Loucy (cell line): ENCODE measurements around the gene KRT2.

ENCODE experiments used
- H2AFZ ChIP-seq: fragments of 200-600 bp; sonication (generic); 2 replicates; pipeline ENCODE4 v1.6.0; 2016; ENCODE audit warnings: antibody characterized with exemption, mild to moderate bottlenecking, low read length, moderate library complexity
- H3F3A ChIP-seq: fragments of 200-600 bp; 2 replicates; pipeline ENCODE4 v1.6.0; 2016; ENCODE audit warnings: antibody characterized with exemption, low read depth, mild to moderate bottlenecking
- H3K27me3 ChIP-seq: fragments of 200-600 bp; sonication (generic); 2 replicates; pipeline ENCODE4 v1.6.1; 2014; ENCODE audit warnings: low read length, mild to moderate bottlenecking; ENCODE audit not compliant: insufficient read depth, poor library complexity, severe bottlenecking
- H3K36me3 ChIP-seq: fragments of 200-600 bp; sonication (generic); 2 replicates; pipeline ENCODE4 v1.6.1; 2016; ENCODE audit warnings: low read length; ENCODE audit not compliant: insufficient read depth
- H3K4me1 ChIP-seq: fragments of 200-600 bp; sonication (generic); 2 replicates; pipeline ENCODE4 v1.5.1; 2014; ENCODE audit warnings: low read length, mild to moderate bottlenecking; ENCODE audit not compliant: insufficient read depth, poor library complexity, severe bottlenecking
- H3K4me2 ChIP-seq: fragments of 200-600 bp; sonication (generic); 2 replicates; pipeline ENCODE4 v1.6.0; 2014; ENCODE audit warnings: antibody characterized with exemption, low read length, low read depth, mild to moderate bottlenecking; ENCODE audit not compliant: poor library complexity, severe bottlenecking
- H3K4me3 ChIP-seq: fragments of 200-600 bp; sonication (generic); 2 replicates; pipeline ENCODE4 v1.5.1; 2014; ENCODE audit warnings: low read length, mild to moderate bottlenecking, mixed read lengths; ENCODE audit not compliant: poor library complexity, severe bottlenecking
- H3K79me2 ChIP-seq: fragments of 200-600 bp; sonication (generic); 2 replicates; pipeline ENCODE4 v1.6.1; 2014; ENCODE audit warnings: low read length; ENCODE audit not compliant: insufficient read depth
- H3K9ac ChIP-seq: fragments of 200-600 bp; sonication (generic); 2 replicates; pipeline ENCODE4 v1.6.0; 2014; ENCODE audit warnings: mild to moderate bottlenecking, low read depth, low read length, moderate library complexity; ENCODE audit not compliant: poor library complexity, severe bottlenecking
- H3K9me2 ChIP-seq: fragments of 200-600 bp; sonication (generic); replicated peaks from 2 replicates; pipeline ENCODE4 v1.6.1; 2016; ENCODE audit warnings: low read depth, low read length, mixed read lengths
- H3K9me3 ChIP-seq: fragments of 200-600 bp; sonication (generic); 2 replicates; pipeline ENCODE4 v1.6.1; 2014; ENCODE audit warnings: mild to moderate bottlenecking, antibody characterized with exemption, low read length, low read depth; ENCODE audit not compliant: insufficient read depth
- H4K20me1 ChIP-seq: fragments of 200-600 bp; sonication (generic); 2 replicates; pipeline ENCODE4 v1.6.0; 2014; ENCODE audit warnings: antibody characterized with exemption, low read length, mild to moderate bottlenecking; ENCODE audit not compliant: insufficient read depth, poor library complexity, severe bottlenecking
- EZH2phosphoT487 ChIP-seq: fragments of 200-600 bp; IDR thresholded peaks from 2 replicates; pipeline ENCODE4 v1.6.1; 2018; ENCODE audit warnings: antibody characterized with exemption, mild to moderate bottlenecking, moderate library complexity, borderline replicate concordance
- TF ChIP-seq, protein P1 (sequence below): fragments of 200-600 bp; sonication (generic); conservative IDR thresholded peaks from 2 replicates; pipeline ENCODE4 v1.5.1; 2014; ENCODE audit warnings: mild to moderate bottlenecking, antibody characterized with exemption, low read length

KRT2 gene

DNA sequence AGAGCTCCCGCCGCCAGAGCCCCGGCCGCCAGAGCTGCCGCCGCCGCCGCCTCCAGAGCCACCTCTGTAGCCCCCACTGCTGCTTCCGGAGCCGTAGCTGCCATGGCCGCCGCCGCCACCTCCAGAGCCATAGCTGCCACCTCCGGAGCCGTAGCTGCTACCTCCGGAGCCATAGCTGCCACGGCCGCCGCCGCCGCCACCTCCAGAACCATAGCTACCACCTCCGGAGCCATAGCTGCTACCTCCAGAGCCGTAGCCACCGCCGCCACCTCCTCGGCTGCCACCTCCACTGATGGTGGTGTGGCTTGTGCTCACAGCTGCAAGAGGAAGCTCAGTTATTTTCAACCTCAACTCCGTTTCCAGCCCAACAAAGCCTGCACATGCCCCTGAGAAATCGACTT, 23.3 kb upstream of the KRT2 start:
- Histone ChIP-seq H3K9me2 (no peaks in the 10 kb centered on the region), H3K79me2 (no peaks in the 10 kb centered on the region), H3K36me3 (no peaks in the 10 kb centered on the region), H4K20me1 (no peaks in the 10 kb centered on the region), H3K9ac (no peak overlapping the region), H3K27me3 (no peaks in the 10 kb centered on the region), H3F3A (no peaks in the 10 kb centered on the region), H2AFZ (no peak overlapping the region), H3K4me1 (peaks cover 26% of the 10 kb centered on the region), H3K4me3 (no peak overlapping the region), H3K9me3 (no peaks in the 10 kb centered on the region), H3K4me2 (no peak overlapping the region)
- no peak for TF ChIP-seq EZH2phosphoT487
- TF ChIP-seq, protein P1, sequence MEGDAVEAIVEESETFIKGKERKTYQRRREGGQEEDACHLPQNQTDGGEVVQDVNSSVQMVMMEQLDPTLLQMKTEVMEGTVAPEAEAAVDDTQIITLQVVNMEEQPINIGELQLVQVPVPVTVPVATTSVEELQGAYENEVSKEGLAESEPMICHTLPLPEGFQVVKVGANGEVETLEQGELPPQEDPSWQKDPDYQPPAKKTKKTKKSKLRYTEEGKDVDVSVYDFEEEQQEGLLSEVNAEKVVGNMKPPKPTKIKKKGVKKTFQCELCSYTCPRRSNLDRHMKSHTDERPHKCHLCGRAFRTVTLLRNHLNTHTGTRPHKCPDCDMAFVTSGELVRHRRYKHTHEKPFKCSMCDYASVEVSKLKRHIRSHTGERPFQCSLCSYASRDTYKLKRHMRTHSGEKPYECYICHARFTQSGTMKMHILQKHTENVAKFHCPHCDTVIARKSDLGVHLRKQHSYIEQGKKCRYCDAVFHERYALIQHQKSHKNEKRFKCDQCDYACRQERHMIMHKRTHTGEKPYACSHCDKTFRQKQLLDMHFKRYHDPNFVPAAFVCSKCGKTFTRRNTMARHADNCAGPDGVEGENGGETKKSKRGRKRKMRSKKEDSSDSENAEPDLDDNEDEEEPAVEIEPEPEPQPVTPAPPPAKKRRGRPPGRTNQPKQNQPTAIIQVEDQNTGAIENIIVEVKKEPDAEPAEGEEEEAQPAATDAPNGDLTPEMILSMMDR: no peak

DNA sequence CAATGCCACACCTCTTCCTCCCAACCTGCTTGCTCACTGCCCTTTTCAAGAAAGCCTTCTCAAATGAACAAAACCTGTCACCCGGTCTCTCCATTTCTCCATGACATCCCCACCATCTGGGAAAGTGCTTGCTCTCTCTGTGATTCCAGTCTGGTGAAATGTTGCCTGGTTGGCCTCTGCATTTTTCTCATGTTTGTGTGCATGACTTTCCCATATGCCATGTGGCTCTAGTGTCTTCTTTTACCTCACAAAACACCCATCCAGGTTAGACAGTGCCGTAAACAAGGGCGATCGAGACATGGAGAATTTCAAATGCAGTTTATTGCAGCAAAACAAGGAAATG, 22.4 kb upstream of the KRT2 start:
- no peak overlapping the region for H3K4me3 ChIP-seq
- no peaks in the 10 kb centered on the region for H3K9me2 ChIP-seq
- no peak overlapping the region for H3K9ac ChIP-seq
- no peak overlapping the region for H2AFZ ChIP-seq
- H3K27me3 ChIP-seq: no peaks in the 10 kb centered on the region
- peaks cover 22% of the 10 kb centered on the region for H3K4me1 ChIP-seq
- no peaks in the 10 kb centered on the region for H3K79me2 ChIP-seq
- no peak for TF ChIP-seq EZH2phosphoT487
- TF ChIP-seq, protein P1: no peak
- no peak overlapping the region for H3K4me2 ChIP-seq
- H3K9me3 ChIP-seq: no peaks in the 10 kb centered on the region
- no peaks in the 10 kb centered on the region for H4K20me1 ChIP-seq
- no peaks in the 10 kb centered on the region for H3K36me3 ChIP-seq
- no peaks in the 10 kb centered on the region for H3F3A ChIP-seq

DNA sequence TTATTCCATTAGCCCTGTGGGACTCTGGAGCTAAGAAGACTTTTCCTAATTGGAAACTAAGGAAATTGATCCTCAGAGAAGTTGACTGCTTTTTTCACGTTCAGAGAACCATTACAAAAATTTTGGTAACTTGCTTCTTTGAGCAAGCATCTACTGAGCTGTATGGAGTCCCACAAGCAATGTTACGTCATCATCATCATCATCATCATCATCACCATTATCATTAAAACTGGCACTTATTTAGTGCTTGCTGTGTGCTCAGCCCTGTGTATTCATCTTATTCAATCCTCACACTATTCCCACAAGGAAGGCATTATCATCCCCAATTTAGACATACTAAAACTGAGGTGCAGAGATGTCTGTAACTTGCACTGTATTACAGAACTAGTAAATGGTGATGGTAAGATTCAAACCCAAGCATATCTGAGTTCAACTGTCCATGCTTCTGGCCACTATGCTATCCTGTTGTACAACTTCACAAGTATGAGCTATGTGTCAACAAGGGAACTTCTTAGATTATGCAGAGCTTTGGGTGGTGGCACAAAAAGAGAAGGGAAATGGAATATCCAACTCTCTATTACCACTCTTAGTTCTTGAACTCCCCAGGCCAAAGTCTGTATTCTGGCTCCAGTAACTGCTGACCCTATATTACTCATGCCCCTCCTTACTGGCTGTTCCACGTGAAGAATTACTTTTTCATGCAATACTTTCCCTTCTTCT, 21.9 kb upstream of the KRT2 start:
- Histone ChIP-seq H3K4me1 (peaks cover 22% of the 10 kb centered on the region), H3K36me3 (no peaks in the 10 kb centered on the region), H3K9ac (no peak overlapping the region), H3K79me2 (no peaks in the 10 kb centered on the region), H3K9me2 (no peaks in the 10 kb centered on the region), H3K9me3 (no peaks in the 10 kb centered on the region), H4K20me1 (no peaks in the 10 kb centered on the region), H3K4me2 (no peak overlapping the region), H3K27me3 (no peaks in the 10 kb centered on the region), H3F3A (no peaks in the 10 kb centered on the region), H3K4me3 (no peak overlapping the region), H2AFZ (no peak overlapping the region)
- TF ChIP-seq, protein P1: no peak
- no peak for TF ChIP-seq EZH2phosphoT487
